Liver (tissue), 9 donors: Measurements from ENCODE around the gene YY1. TPM values are rescaled to one million over a fixed set of nuclear protein-coding genes. Genes with fewer than 3 reads are reported as not detected.

Source experiments
- DNase-seq: peaks from one replicate; pipeline ENCODE4 v3.0.0-alpha.2; 2017; ENCODE audit warnings: low spot score
- H3K27ac ChIP-seq, 2 donors: one replicate each; pipeline ENCODE4 v1.7.0; 2013; ENCODE audit warnings: inconsistent platforms in 2 of 2, low read length in 2 of 2, control low read depth in 1 of 2, low read depth in 1 of 2, mild to moderate bottlenecking in 1 of 2
- H3K27me3 ChIP-seq, 4 donors: one replicate each; pipeline versions ENCODE4 v1.6.1 to v1.7.0; 2013; ENCODE audit warnings: low read length in 3 of 4, inconsistent platforms in 1 of 4, mild to moderate bottlenecking in 1 of 4, moderate library complexity in 1 of 4; ENCODE audit not compliant: control insufficient read depth in 4 of 4, insufficient read depth in 4 of 4
- H3K36me3 ChIP-seq, 4 donors: one replicate each; pipeline versions ENCODE4 v1.6.1 to v1.7.0; 2013; ENCODE audit warnings: low read length in 3 of 4, mild to moderate bottlenecking in 3 of 4, low read depth in 1 of 4, moderate library complexity in 1 of 4; ENCODE audit not compliant: control insufficient read depth in 4 of 4, insufficient read depth in 3 of 4
- H3K4me1 ChIP-seq, 4 donors: one replicate each; pipeline versions ENCODE4 v1.6.1 to v1.7.0; 2013; ENCODE audit warnings: low read length in 3 of 4, mild to moderate bottlenecking in 3 of 4, moderate library complexity in 1 of 4; ENCODE audit not compliant: control insufficient read depth in 4 of 4, insufficient read depth in 4 of 4
- H3K4me3 ChIP-seq, 3 donors: one replicate each; pipeline versions ENCODE4 v1.6.1 to v1.7.0; 2013; ENCODE audit warnings: low read length in 3 of 3, control low read depth in 1 of 3, low read depth in 1 of 3, mild to moderate bottlenecking in 1 of 3
- H3K9ac ChIP-seq, 2 donors: one replicate each; pipeline ENCODE4 v1.7.0; 2013; ENCODE audit warnings: low read length in 2 of 2, mild to moderate bottlenecking in 2 of 2, moderate library complexity in 2 of 2, control low read depth in 1 of 2, low read depth in 1 of 2
- H3K9me3 ChIP-seq, 4 donors: one replicate each; pipeline versions ENCODE4 v1.6.1 to v1.7.0; 2013; ENCODE audit warnings: low read length in 3 of 4; ENCODE audit not compliant: control insufficient read depth in 4 of 4
- EGR1 ChIP-seq, 2 donors: IDR thresholded peaks; 2 replicates each; pipeline ENCODE4 v1.6.1; 2016 to 2018; ENCODE audit warnings: antibody characterized with exemption in 2 of 2, low read depth in 2 of 2
- FOXA1 ChIP-seq: IDR thresholded peaks from 2 replicates; pipeline ENCODE4 v1.6.1; 2016; ENCODE audit warnings: antibody characterized with exemption
- FOXA2 ChIP-seq: IDR thresholded peaks from 2 replicates; pipeline ENCODE4 v1.6.1; 2016; ENCODE audit warnings: antibody characterized with exemption
- GABPA ChIP-seq, 2 donors: IDR thresholded peaks in 1 of 2; conservative IDR thresholded peaks in 1 of 2; 2 replicates each; pipeline ENCODE4 v1.6.1; 2016; ENCODE audit warnings: antibody characterized with exemption in 2 of 2, mild to moderate bottlenecking in 1 of 2, moderate library complexity in 1 of 2
- HNF4A ChIP-seq, 2 donors: conservative IDR thresholded peaks; 2 replicates each; pipeline ENCODE4 v1.6.1; 2016; ENCODE audit warnings: antibody characterized with exemption in 2 of 2, mild to moderate bottlenecking in 2 of 2
- HNF4G ChIP-seq: IDR thresholded peaks from 2 replicates; pipeline ENCODE4 v1.6.1; 2016; ENCODE audit warnings: antibody characterized with exemption
- JUND ChIP-seq, 2 donors: IDR thresholded peaks; 2 replicates each; pipeline ENCODE4 v1.6.1; 2016; ENCODE audit warnings: antibody characterized with exemption in 2 of 2
- NR2F2 ChIP-seq: IDR thresholded peaks from 2 replicates; pipeline ENCODE4 v1.6.1; 2016; ENCODE audit warnings: antibody characterized with exemption
- RAD21 ChIP-seq, 2 donors: IDR thresholded peaks; 2 replicates each; pipeline ENCODE4 v1.6.1; 2016; ENCODE audit warnings: antibody characterized with exemption in 2 of 2, mild to moderate bottlenecking in 2 of 2
- RXRA ChIP-seq, 2 donors: IDR thresholded peaks; 2 replicates each; pipeline ENCODE4 v1.6.1; 2017 to 2018; ENCODE audit warnings: antibody characterized with exemption in 2 of 2, mild to moderate bottlenecking in 1 of 2
- SP1 ChIP-seq: IDR thresholded peaks from 2 replicates; pipeline ENCODE4 v1.6.1; 2018; ENCODE audit warnings: antibody characterized with exemption, mild to moderate bottlenecking
- TAF1 ChIP-seq: conservative IDR thresholded peaks from 2 replicates; pipeline ENCODE4 v1.6.1; 2016; ENCODE audit warnings: antibody characterized with exemption, mild to moderate bottlenecking
- YY1 ChIP-seq: IDR thresholded peaks from 2 replicates; pipeline ENCODE4 v1.6.1; 2016; ENCODE audit warnings: antibody characterized with exemption, mild to moderate bottlenecking
- WGBS: extraction: QIAGEN DNeasy Blood & Tissue Kit; methylation state at CpG from one replicate; pipeline ENCODE4 v1.1.7; 2013; 5-methylcytosine and 5-hydroxymethylcytosine counted together
- polyA plus RNA-seq, 2 donors: library from polyadenylated mRNA; stranded (reverse) in 1 of 2; unstranded in 1 of 2; fragments of 200-250 nt in 1 of 2; fragments of >200 nt in 1 of 2; fragmentation: Nextera tagmentation in 1 of 2; extraction: Ambion mirVana in 1 of 2; gene quantifications; one replicate each; pipeline versions ENCODE4 v1.2.1 to v1.2.3, GENCODE V29; 2013 to 2015
- total RNA-seq, 2 donors: library from RNA; depleted of rRNA; stranded (reverse); fragments of >200 nt; gene quantifications; one replicate each; pipeline ENCODE4 v1.2.3, GENCODE V29; 2014
- TF ChIP-seq, protein P1 (sequence below): IDR thresholded peaks from 2 replicates; pipeline ENCODE4 v1.6.1; 2016; ENCODE audit warnings: antibody characterized with exemption
- TF ChIP-seq, protein P2 (sequence below): IDR thresholded peaks from 2 replicates; pipeline ENCODE4 v1.6.1; 2016; ENCODE audit warnings: antibody characterized with exemption, mild to moderate bottlenecking
- TF ChIP-seq, protein P3 (sequence below): fragments of 150-350 bp; IDR thresholded peaks from 2 replicates; pipeline ENCODE4 v1.5.1; 2017; ENCODE audit warnings: improper control_type of control experiment, low read depth, low read length; ENCODE audit not compliant: missing input control
- TF ChIP-seq, protein P4 (sequence below): IDR thresholded peaks from 2 replicates; pipeline ENCODE4 v1.6.1; 2016; ENCODE audit warnings: antibody characterized with exemption
- TF ChIP-seq, protein P5 (sequence below): IDR thresholded peaks from 2 replicates; pipeline ENCODE4 v1.6.1; 2016; ENCODE audit warnings: antibody characterized with exemption
- donor health status: healthy.
- donor health status: healthy.
- donor health status: healthy.
- donor health status: healthy.
- donor health status: healthy.

The YY1 gene
- total and polyA plus RNA-seq, 4 donors = 15.8 to 37.4 (median 28.8) TPM

DNA sequence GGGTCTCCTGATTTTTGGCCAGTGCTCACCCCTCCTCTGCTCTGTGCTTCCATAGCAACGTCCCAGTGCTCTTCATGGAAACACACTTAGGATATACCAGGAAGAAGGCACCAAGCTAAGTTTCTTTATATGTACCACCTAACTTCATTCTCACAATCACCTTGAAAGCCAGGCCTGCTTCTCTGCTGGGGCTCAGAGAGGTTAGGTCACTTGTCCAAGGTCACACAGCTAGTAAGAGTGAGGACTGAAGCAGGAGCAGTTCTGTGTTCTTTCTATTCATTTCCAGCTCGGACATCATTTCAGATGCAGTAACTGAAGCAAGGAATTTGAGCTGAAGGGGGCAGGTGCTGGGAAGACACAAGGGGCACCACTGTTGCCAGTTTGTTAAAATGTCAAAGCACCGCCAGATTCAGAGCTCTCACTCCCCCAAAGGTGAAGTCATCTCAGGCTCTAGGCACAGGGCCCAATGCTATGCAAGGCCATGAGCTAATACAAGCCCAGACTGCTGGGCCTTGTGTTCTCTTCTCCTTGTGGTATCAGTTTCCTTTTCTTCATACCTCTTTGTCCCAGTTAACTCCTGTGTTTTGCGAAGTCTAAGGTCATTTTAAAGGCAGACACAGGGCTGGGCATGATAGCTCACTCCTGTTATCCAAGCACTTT is 19.7 kb upstream of the YY1 start:
- TF ChIP-seq NR2F2 (no peak), FOXA2 (no peak), YY1 (no peak), EGR1 (IDR thresholded peaks at IDR 0.05; ENCODE audit: low read depth in 2 of 2) (no peak), RXRA (IDR thresholded peaks at IDR 0.05) (no peak), FOXA1 (no peak), GABPA (IDR thresholded peaks at IDR 0.05 in 1 of 2, conservative IDR thresholded peaks at IDR 0.05 in 1 of 2) (no peak), HNF4G (no peak), RAD21 (IDR thresholded peaks at IDR 0.05) (no peak), TAF1 (no peak), JUND (IDR thresholded peaks at IDR 0.05) (no peak), HNF4A (conservative IDR thresholded peaks at IDR 0.05) (no peak), SP1 (no peak)
- TF ChIP-seq, protein P1, sequence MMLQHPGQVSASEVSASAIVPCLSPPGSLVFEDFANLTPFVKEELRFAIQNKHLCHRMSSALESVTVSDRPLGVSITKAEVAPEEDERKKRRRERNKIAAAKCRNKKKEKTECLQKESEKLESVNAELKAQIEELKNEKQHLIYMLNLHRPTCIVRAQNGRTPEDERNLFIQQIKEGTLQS = no peak
- TF ChIP-seq, protein P2, sequence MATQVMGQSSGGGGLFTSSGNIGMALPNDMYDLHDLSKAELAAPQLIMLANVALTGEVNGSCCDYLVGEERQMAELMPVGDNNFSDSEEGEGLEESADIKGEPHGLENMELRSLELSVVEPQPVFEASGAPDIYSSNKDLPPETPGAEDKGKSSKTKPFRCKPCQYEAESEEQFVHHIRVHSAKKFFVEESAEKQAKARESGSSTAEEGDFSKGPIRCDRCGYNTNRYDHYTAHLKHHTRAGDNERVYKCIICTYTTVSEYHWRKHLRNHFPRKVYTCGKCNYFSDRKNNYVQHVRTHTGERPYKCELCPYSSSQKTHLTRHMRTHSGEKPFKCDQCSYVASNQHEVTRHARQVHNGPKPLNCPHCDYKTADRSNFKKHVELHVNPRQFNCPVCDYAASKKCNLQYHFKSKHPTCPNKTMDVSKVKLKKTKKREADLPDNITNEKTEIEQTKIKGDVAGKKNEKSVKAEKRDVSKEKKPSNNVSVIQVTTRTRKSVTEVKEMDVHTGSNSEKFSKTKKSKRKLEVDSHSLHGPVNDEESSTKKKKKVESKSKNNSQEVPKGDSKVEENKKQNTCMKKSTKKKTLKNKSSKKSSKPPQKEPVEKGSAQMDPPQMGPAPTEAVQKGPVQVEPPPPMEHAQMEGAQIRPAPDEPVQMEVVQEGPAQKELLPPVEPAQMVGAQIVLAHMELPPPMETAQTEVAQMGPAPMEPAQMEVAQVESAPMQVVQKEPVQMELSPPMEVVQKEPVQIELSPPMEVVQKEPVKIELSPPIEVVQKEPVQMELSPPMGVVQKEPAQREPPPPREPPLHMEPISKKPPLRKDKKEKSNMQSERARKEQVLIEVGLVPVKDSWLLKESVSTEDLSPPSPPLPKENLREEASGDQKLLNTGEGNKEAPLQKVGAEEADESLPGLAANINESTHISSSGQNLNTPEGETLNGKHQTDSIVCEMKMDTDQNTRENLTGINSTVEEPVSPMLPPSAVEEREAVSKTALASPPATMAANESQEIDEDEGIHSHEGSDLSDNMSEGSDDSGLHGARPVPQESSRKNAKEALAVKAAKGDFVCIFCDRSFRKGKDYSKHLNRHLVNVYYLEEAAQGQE = no peak
- TF ChIP-seq, protein P3, sequence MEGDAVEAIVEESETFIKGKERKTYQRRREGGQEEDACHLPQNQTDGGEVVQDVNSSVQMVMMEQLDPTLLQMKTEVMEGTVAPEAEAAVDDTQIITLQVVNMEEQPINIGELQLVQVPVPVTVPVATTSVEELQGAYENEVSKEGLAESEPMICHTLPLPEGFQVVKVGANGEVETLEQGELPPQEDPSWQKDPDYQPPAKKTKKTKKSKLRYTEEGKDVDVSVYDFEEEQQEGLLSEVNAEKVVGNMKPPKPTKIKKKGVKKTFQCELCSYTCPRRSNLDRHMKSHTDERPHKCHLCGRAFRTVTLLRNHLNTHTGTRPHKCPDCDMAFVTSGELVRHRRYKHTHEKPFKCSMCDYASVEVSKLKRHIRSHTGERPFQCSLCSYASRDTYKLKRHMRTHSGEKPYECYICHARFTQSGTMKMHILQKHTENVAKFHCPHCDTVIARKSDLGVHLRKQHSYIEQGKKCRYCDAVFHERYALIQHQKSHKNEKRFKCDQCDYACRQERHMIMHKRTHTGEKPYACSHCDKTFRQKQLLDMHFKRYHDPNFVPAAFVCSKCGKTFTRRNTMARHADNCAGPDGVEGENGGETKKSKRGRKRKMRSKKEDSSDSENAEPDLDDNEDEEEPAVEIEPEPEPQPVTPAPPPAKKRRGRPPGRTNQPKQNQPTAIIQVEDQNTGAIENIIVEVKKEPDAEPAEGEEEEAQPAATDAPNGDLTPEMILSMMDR = no peak
- TF ChIP-seq, protein P4, sequence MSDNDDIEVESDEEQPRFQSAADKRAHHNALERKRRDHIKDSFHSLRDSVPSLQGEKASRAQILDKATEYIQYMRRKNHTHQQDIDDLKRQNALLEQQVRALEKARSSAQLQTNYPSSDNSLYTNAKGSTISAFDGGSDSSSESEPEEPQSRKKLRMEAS = no peak
- TF ChIP-seq, protein P5, sequence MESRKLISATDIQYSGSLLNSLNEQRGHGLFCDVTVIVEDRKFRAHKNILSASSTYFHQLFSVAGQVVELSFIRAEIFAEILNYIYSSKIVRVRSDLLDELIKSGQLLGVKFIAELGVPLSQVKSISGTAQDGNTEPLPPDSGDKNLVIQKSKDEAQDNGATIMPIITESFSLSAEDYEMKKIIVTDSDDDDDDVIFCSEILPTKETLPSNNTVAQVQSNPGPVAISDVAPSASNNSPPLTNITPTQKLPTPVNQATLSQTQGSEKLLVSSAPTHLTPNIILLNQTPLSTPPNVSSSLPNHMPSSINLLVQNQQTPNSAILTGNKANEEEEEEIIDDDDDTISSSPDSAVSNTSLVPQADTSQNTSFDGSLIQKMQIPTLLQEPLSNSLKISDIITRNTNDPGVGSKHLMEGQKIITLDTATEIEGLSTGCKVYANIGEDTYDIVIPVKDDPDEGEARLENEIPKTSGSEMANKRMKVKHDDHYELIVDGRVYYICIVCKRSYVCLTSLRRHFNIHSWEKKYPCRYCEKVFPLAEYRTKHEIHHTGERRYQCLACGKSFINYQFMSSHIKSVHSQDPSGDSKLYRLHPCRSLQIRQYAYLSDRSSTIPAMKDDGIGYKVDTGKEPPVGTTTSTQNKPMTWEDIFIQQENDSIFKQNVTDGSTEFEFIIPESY = no peak
- 98% methylated on average over 4 of the region's 4 CpGs for WGBS
- Histone ChIP-seq H3K4me3 (no peak overlapping the region), H3K9ac (no peak overlapping the region), H3K27me3 (no peaks in the 10 kb centered on the region), H3K36me3 (no peaks in the 10 kb centered on the region), H3K9me3 (no peaks in the 10 kb centered on the region), H3K27ac (no peak overlapping the region), H3K4me1 (peaks cover 5 to 28% (median 18%) of the 10 kb centered on the region in 4 donors)
- DNase-seq = no peak
